OCI-LY7 (cell line): Measurements from ENCODE around the gene TRAF3IP3.

ENCODE experiments used
- CTCF ChIP-seq: fragments of 200-600 bp; sonication (generic); conservative IDR thresholded peaks from 2 replicates; pipeline ENCODE4 v1.5.1; 2014; ENCODE audit warnings: mild to moderate bottlenecking, antibody characterized with exemption, low read length, moderate library complexity, mixed read lengths
- EZH2phosphoT487 ChIP-seq: fragments of 200-600 bp; sonication (generic); IDR thresholded peaks from 2 replicates; pipeline ENCODE4 v1.6.1; 2018; ENCODE audit warnings: low read depth, borderline replicate concordance, mild to moderate bottlenecking, mixed run types, antibody characterized with exemption, low read length, moderate library complexity, mixed read lengths

- no peak for TF ChIP-seq CTCF
- TF ChIP-seq EZH2phosphoT487, result no peak
Observed at GRCh38 chr1:209800984-209801834, 45.4 kb downstream of the TRAF3IP3 start.
